ENCODE measurements around the gene FAM107B.

Gene FAM107B

GRCh38 chr10:14603534-14604102 lies 171.1 kb downstream of the FAM107B start (continued):
- no peak for TF ChIP-seq ZNF23 (tag by site-specific recombination; IDR thresholded peaks at IDR 0.05; ENCODE audit: borderline replicate concordance)
- TF ChIP-seq ZNF530 (tag by site-specific recombination; IDR thresholded peaks at IDR 0.05; ENCODE audit: low read depth) = no peak
- TF ChIP-seq, protein P1, sequence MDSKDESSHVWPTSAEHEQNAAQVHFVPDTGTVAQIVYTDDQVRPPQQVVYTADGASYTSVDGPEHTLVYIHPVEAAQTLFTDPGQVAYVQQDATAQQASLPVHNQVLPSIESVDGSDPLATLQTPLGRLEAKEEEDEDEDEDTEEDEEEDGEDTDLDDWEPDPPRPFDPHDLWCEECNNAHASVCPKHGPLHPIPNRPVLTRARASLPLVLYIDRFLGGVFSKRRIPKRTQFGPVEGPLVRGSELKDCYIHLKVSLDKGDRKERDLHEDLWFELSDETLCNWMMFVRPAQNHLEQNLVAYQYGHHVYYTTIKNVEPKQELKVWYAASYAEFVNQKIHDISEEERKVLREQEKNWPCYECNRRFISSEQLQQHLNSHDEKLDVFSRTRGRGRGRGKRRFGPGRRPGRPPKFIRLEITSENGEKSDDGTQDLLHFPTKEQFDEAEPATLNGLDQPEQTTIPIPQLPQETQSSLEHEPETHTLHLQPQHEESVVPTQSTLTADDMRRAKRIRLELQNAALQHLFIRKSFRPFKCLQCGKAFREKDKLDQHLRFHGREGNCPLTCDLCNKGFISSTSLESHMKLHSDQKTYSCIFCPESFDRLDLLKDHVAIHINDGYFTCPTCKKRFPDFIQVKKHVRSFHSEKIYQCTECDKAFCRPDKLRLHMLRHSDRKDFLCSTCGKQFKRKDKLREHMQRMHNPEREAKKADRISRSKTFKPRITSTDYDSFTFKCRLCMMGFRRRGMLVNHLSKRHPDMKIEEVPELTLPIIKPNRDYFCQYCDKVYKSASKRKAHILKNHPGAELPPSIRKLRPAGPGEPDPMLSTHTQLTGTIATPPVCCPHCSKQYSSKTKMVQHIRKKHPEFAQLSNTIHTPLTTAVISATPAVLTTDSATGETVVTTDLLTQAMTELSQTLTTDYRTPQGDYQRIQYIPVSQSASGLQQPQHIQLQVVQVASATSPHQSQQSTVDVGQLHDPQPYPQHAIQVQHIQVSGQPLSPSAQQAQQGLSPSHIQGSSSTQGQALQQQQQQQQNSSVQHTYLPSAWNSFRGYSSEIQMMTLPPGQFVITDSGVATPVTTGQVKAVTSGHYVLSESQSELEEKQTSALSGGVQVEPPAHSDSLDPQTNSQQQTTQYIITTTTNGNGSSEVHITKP (tag by site-specific recombination; IDR thresholded peaks at IDR 0.05) = peak; percentile 30; the same call in 1 of the 2 replicates
- no peak for TF ChIP-seq ZNF239 (tag by site-specific recombination; IDR thresholded peaks at IDR 0.05)

GRCh38 chr10:14602807-14603533 lies 171.7 kb downstream of the FAM107B start:
- CTCF ChIA-PET = no interaction called here
- peaks cover 0 to 26% of the 10 kb centered on the region in 2 experiments; a peak in 1 of 3 replicates for H3K36me3 ChIP-seq (ENCODE audit: control insufficient read depth in 2 of 2, insufficient read depth in 1 of 2, low read length in 2 of 2)
- no peaks in the 10 kb centered on the region for H3K9me3 ChIP-seq (ENCODE audit: control insufficient read depth, insufficient read depth, low read depth, low read length)
- peaks cover 11% of the 10 kb centered on the region for H3K4me1 ChIP-seq (ENCODE audit: control insufficient read depth, insufficient read depth, low read length)
- TF ChIP-seq ZBTB17 (tag by site-specific recombination; IDR thresholded peaks at IDR 0.05) (peak; percentile 57; the same call in 1 of the 2 replicates), ZNF366 (tag by site-specific recombination; conservative IDR thresholded peaks at IDR 0.05) (peak; percentile 64), KLF1 (tag by site-specific recombination; IDR thresholded peaks at IDR 0.05) (peak; percentile 75), BCL11A (tag by site-specific recombination; IDR thresholded peaks at IDR 0.05; ENCODE audit: low read depth) (0 out of 2 replicates have a peak, but pooled peaks have one; percentile 27), ZNF133 (tag by site-specific recombination; IDR thresholded peaks at IDR 0.05) (no peak), EGR2 (tag by site-specific recombination; IDR thresholded peaks at IDR 0.05; ENCODE audit: low read depth) (peak; percentile 59; the same call in 1 of the 2 replicates), ZSCAN4 (tag by site-specific recombination; IDR thresholded peaks at IDR 0.05) (peak; percentile 85), ZFHX2 (tag by site-specific recombination; conservative IDR thresholded peaks at IDR 0.05) (peak; percentile 55), ZFP3 (tag by site-specific recombination; IDR thresholded peaks at IDR 0.05; ENCODE audit: low read depth) (no peak), KLF17 (tag by site-specific recombination; IDR thresholded peaks at IDR 0.05) (0 out of 2 replicates have a peak, but pooled peaks have one; percentile 33), KLF16 (tag by site-specific recombination; IDR thresholded peaks at IDR 0.05) (peak; percentile 40; the same call in 1 of the 2 replicates), ZNF140 (tag by site-specific recombination; IDR thresholded peaks at IDR 0.05) (no peak), KLF8 (tag by site-specific recombination; IDR thresholded peaks at IDR 0.05) (0 out of 2 replicates have a peak, but pooled peaks have one; percentile 8)
- TF ChIP-seq, protein P2, sequence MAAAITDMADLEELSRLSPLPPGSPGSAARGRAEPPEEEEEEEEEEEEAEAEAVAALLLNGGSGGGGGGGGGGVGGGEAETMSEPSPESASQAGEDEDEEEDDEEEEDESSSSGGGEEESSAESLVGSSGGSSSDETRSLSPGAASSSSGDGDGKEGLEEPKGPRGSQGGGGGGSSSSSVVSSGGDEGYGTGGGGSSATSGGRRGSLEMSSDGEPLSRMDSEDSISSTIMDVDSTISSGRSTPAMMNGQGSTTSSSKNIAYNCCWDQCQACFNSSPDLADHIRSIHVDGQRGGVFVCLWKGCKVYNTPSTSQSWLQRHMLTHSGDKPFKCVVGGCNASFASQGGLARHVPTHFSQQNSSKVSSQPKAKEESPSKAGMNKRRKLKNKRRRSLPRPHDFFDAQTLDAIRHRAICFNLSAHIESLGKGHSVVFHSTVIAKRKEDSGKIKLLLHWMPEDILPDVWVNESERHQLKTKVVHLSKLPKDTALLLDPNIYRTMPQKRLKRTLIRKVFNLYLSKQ (tag by site-specific recombination; IDR thresholded peaks at IDR 0.05; ENCODE audit: borderline replicate concordance) = no peak
- TF ChIP-seq, protein P3, sequence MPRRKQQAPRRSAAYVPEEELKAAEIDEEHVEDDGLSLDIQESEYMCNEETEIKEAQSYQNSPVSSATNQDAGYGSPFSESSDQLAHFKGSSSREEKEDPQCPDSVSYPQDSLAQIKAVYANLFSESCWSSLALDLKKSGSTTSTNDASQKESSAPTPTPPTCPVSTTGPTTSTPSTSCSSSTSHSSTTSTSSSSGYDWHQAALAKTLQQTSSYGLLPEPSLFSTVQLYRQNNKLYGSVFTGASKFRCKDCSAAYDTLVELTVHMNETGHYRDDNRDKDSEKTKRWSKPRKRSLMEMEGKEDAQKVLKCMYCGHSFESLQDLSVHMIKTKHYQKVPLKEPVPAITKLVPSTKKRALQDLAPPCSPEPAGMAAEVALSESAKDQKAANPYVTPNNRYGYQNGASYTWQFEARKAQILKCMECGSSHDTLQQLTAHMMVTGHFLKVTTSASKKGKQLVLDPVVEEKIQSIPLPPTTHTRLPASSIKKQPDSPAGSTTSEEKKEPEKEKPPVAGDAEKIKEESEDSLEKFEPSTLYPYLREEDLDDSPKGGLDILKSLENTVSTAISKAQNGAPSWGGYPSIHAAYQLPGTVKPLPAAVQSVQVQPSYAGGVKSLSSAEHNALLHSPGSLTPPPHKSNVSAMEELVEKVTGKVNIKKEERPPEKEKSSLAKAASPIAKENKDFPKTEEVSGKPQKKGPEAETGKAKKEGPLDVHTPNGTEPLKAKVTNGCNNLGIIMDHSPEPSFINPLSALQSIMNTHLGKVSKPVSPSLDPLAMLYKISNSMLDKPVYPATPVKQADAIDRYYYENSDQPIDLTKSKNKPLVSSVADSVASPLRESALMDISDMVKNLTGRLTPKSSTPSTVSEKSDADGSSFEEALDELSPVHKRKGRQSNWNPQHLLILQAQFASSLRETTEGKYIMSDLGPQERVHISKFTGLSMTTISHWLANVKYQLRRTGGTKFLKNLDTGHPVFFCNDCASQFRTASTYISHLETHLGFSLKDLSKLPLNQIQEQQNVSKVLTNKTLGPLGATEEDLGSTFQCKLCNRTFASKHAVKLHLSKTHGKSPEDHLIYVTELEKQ (tag by site-specific recombination; IDR thresholded peaks at IDR 0.05; ENCODE audit: borderline replicate concordance) = peak; percentile 27; the same call in 1 of the 2 replicates
- H3K4me3 ChIP-seq (ENCODE audit: low read depth, low read length) = peak overlapping the region; percentile 54
- POLR2A ChIA-PET = no interaction called here
- H3K27ac ChIP-seq (ENCODE audit: extremely low read depth, low read depth, low read length) = no peak overlapping the region; the same call in 1 of the 2 replicates

Measured in HEK293 (cell line).